RPMI8226 (cell line): ENCODE data around the gene IL17REL.

ENCODE experiments used
- DNase-seq: peaks from one replicate; pipeline ENCODE4 v3.0.0-alpha.2; 2015

The IL17REL gene

DNA sequence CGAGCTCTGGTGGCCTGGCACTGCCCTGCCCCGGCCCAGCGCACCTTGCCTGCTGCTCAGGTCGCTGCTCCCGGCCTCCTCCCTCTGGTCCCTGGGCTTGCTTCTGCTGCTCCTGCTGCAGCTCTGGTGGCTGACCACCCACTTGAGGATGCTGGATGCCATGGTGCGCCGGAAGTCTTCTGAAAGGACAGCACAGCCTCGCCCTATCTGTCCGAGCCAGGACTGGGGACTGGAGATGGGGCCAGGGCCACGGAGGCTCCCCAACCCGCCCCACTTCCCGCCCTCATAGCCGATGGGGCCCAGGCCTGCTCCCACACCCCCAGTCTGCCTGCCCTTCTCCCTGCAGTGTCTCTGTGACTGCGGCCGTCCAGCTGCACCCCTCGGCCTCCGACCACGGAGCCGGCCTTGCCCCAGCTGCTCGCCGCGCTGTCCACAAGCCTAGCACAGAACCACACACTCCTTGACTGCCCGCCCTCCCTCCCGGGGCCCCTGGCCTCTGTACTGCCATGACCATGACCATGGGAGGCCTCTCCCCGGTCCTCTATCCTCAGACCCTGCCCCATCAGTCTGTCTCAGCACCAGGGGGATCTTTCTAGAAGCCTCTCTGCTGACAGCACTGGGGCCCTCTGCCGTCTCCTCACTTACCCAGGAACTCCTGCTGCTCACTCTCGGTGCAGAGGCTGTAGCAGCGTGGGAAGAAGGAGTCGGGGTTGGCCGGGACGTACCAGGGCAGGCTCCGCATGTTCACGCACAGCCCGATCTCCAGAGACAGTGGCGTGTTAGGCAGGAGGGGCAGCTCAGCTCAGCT is 32.9 kb upstream of the IL17REL start:
- DNase-seq = no peak

DNA sequence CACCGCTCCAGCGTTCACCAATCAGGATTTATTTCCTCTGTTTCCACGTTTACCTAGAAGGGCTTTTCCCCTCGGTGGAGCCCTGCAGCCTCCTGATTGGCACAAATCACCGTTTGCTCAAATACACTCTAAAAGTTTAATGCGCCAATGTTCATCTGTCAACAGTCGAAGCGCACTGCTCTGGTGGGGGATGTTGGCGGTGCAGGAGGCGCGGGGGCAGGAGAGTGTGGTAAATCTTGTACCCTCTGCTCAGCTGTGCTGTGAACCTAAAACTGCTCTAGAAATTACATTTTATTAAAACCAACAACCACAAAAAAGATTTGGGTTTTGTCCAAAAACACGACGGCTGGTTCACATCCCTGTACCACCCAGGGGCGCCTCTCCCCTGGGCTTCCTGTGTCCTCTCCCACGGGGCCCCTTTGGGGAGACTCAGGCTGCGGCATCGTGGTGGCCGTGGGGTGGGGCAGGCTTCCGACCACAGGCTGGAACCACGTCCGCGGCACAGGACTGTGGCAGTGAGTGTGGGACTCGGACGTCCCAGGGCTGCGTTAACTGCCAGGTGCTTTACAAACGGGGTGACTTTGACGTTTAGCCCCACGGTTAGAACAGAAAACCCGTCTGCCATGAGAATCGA is 32.0 kb upstream of the IL17REL start:
- DNase-seq = no peak

- no peak for DNase-seq
These were observed 28.9 kb upstream of the IL17REL start for GRCh38 chr22:50041361-50042065.

GRCh38 chr22:50040717-50041116 is 28.2 kb upstream of the IL17REL start:
- no peak for DNase-seq

GRCh38 chr22:50039669-50040443 is 27.3 kb upstream of the IL17REL start:
- no peak for DNase-seq

DNA sequence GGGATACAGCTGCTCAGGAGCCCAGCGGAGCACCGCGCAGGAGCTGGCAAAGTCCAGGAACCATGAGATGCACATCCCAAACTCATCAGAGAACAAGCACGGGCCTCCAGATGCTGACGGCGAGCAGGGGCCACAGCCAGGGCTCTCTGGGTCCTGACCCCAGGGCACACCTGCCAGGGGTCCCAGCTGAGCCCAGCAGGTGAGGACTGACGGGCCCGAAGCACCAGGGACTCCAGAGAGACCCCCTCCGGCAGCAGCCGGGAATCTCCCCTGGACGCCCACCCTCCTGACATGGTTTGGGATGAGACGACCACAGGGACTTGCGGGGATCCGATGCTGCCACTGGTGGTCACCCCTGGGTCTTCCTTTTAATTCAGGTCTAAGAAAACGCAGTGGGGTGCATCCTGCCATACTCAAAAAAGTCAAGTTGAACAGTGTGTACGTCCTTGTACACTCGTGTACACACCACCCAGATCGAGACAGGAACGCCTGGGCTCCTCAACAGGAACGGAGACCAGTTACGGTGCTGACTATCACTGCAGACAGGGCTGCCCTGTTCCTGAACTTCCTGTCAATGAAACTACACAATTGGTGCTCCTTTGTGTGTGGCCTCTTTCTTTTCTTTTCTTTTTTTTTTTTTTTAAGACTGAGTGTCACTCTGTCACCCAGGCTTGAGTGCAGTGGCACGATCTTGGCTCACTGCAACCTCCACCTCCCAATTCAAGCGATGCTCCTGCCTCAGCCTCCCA is 23.6 kb upstream of the IL17REL start:
- DNase-seq = no peak

DNA sequence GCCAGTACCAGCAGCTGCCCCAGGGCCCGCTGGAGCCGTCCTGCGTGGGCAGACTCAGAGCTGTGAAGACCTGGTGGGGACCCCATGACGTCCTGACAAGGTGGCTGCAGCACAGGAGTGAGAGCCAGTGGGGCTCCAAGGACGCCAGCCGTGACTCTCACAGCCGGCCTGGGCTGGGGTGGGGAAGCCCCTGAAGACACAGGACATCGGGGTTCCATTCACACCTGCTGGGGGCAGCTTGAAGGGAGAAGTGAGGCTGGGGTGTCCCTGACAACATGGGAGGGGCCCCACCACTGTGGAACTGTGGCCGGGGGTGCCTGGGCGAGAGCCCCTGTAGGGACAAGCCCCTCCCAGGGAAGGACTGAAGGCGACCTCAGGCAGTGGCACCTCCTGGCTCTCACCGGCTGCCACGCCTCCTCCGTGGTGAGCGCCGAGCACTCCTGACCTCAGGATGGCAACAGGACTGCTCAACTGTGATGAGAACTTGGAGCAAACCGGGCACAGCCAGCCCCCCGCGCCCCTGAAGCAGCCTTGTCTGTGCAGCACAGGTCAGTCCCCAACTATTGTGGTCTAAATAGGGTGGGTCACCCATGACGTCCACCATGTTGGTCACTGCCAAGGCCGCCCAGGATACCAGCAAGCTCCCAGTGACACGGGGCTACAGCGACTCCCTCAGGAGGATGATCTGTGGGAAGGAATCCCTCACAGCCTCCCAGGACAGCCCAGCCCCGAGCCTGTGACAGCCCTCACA is 22.7 kb upstream of the IL17REL start:
- DNase-seq = peak; percentile 34

- no peak for DNase-seq
These were observed 21.8 kb upstream of the IL17REL start for GRCh38 chr22:50034126-50035081.

- DNase-seq = no peak
These were observed 20.5 kb upstream of the IL17REL start for GRCh38 chr22:50032941-50033601.

DNA sequence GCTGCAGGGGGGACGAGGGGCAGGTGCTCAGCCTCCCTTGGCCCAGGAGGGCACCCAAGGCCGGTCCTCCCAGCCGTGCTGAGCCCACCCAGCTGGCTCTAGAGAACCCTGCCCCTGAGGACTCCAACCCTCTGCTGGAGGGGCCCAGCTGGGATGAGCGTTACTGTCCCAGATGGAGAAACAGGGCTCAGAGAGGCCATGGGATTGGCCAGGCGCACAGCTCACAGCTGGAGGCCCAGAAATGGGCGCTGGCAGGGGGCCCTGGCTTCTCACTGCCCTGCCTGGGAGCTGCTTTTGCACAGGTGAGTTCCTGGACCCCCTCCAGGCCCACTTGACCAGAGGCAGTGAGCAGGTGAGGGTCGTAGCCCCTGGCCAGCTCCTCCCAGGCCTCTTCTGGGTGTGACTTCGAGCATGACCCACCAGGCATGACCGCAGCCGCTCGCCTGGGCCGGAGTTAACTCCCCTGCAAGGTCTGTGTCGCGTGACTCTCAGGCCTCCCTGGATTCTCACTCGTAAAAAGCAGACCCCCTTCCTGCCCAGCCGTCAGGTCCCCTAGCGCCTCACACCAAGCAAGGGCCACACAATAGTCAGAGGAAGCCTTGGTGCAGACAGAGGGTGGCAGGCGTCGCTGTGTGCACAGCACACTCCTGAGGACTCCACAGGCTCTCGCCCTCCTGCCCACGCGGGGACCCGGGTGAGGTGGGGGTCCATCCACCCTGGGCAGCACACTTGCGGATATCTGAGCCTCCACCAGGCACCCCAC is 19.7 kb upstream of the IL17REL start:
- DNase-seq = no peak

GRCh38 chr22:50031189-50032091 is 18.9 kb upstream of the IL17REL start:
- no peak for DNase-seq

DNA sequence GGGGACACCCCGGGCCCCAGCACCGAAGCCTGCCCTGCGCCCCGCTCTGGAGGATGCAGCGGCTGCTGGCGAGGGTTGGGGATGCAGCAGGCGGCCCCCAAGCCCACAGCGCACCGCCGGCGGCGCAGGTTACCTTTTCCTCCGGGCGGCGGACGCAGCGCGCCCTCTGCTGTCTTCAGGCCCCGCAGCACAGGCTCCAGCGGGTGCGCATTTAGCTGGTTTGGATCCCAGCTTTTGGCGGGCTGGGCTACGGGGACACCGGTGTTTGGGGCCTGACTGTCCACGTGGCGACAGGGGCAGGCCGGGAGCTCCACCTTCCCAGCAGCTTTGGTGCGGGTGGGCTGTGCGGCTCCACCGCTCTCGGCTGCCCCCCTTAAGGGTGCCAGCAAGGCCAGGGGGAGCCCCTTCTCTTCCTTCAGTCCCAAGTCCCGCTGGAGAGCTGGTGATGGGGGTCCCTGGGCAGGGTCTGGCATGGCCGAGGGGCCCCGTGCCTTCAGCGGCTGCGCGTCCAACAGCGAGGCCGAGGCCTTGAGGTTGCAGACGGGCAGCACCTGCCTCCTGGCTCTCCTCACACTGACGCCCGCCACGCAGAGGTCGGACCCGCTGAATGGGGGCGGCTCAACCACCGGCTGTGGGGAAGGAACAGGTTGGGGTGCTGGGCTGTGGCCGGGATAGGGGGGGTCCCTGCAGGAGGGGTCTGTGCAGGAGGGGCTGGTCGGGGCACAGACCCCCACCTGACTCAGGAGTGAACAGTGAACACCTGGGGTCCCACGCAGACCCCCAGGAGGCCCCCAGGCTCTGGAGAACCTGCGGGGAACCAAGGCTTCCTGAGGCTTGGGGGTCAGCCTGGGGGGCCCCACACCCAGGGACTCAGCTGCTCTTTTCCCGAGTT is 18.0 kb upstream of the IL17REL start:
- DNase-seq = peak; percentile 93

- peak; percentile 85 for DNase-seq
These were observed 15.3 kb upstream of the IL17REL start for GRCh38 chr22:50027639-50028537.

DNA sequence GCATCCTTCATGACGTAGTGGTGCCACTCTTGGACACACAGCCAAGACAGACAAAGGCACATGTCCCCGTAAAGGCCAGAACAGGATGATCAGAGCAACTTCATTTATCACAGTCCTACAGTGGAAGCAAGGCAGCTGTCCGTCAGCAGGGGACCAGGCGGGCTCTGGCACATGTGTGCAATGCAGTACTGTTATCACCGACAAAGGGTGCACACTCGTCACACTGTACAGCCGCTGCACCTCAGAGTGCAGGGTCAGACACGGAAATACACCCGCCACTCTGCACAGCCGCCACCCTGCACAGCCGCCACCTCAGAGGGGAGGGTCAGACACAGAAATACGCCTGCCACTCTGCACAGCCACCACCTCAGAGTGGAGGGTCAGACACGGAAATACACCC is 13.4 kb upstream of the IL17REL start:
- no peak for DNase-seq

- DNase-seq = no peak
These were observed 9.7 kb upstream of the IL17REL start for GRCh38 chr22:50022171-50022819.
